GM21381 (cell line): ENCODE data around the gene PEX26.
"Not testable (repeated sequence)": the region's sequence is repeated elsewhere in the genome, so short reads cannot be mapped to it uniquely, and the experiment has no call there.

Source experiments
- ATAC-seq: cut with Tn5 transposase; IDR thresholded peaks from one replicate; pipeline ENCODE4 v1.9.1; 2021; ENCODE audit warnings: mild to moderate bottlenecking, moderate library complexity; ENCODE audit not compliant: unreplicated experiment

PEX26 gene

DNA sequence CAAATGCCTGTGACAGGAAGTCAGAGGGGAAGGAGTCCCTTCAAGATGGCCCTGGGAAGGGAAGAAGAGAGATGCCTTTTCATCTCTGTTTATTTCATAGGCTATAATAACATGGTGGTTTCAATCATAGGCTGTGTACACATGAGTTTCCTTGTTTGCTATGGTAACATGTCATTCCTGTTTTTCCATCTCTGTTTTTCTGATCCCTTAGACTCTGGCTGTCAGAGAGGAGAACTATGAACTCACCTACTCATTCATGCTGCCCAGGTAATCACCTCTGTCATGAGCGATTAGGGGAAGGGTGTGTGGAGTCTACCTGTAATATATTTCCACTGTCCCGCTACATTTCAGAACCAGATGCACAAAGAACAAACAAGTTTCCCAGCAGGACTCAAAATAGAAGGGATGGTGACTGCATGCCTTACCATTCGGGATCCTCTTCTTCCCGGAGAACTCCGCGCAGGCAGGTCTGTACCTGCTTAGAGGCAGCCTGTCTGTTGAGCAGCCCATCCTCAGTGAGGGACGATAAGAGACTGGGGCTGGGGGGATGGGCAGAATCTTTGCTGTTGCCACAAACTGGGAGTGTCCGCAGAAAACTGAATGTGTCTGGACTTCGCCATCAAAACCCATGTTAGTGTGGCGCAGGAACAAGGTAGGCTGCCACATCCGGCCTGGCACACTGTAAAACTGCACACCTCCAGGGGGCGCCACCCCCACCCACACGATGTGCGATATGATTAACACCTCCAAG is 7.1 kb upstream of the PEX26 start:
- ATAC-seq: no peak

DNA sequence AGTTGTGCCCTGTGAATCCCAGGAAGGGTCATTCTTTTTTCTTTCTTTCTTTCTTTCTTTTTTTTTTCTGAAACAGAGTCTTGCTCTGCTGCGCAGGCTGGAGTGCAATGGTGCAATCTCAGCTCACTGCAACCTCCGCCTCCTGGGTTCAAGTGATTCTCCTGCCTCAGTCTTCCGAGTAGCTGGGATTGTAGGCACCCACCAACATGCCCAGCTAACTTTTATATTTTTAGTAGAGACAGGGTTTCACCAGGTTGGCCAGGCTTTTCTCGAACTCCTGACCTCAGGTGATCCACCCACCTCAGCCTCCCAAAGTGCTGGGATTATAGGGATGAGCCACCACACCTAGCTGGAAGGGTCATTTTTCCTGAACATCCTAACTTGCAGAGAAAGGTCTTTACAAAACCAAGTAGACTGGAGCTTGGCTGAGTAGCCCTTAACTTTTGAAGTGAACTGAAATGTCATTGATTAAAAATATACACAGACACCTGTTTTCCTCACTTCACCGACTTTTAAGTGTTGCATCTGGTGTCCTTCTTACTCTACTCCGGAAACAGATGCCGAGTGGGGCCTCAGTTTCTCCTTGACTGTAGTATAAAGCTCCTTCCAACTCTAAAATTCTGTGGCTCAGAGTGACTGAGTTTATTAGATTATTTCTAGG is 6.4 kb upstream of the PEX26 start:
- not testable (repeated sequence) for ATAC-seq

DNA sequence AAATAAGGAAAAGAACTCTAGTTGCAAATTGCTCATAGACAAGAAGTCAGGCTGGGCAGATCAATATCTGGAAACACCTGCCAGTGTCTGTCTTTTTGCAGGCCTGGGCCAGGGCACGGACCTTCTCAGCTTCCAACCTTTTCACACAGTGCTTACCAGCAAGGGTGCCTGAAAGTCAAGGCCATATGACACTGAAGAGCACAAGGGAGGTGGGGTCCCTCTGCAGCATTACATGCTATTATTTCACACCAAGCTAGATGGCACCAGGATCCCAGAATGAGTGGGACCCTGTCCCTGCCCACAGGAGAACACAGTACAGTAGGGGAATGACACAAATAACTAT is 5.9 kb upstream of the PEX26 start:
- ATAC-seq: no peak

DNA sequence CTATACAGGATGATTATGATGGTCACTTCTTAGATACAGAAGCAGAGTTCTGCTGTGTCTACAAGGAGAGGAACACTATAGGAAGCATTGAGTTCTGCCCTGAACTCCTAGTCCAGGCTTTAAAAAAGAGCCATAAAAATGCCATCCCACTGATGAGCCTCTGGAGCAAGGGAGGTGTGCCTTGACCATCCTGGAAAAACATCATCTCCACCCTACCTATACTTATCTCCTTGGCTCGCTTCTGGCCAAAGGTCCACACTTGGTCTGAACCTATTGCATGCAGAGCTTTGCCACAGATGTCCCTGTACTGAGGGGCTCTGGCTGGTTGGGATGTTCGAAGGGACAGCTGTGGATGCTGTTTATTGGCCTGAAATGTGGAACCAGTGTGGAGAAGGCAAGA is 4.3 kb upstream of the PEX26 start:
- ATAC-seq: no peak

DNA sequence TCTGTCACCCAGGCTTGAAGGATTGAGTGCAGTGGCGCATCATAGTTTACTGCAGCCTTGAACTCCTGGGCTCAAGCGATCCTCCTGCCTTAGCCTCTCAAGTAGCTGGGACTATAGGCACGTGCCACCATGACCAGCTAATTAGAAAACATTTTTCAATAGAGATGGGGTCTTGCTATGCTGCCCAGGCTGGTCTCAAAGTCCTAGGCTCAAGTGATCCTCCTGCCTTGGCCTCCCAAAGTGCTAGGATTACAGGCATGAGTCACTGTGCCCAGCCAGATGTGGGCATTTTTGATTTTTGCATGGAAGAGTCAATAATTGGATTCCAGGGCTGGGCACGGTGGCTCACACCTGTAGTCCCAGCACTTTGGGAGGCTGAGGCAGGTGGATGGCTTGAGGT is 3.9 kb upstream of the PEX26 start:
- ATAC-seq: not testable (repeated sequence)

DNA sequence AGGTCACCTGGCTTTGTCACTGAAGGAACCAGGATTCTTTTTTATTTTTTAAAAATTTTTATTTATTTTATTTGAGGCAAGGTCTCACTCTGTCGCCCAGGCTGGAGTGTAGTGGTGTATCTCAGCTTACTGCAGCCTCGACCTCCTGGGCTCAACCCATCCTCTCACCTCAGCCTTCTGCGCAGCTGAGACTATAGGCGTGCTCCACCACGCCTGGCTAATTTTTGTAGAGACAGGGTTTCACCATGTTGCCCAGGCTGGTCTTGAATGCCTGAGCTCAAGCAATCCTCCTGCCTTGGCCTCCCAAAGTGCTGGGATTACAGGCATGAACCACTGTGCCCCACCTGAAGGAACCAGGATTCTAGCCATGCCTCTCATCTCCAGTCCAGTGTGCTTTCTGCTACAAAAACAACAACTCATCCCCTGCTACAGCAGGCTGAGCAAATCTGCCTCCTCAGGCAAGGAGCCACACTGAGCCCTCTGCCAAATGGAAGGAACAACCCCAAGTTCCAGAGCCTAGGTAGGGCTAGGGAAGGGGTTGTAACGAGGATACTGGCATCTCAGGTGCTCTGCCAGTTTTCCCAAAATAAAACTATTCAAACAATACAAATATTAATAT is 2.6 kb upstream of the PEX26 start:
- ATAC-seq: no peak

DNA sequence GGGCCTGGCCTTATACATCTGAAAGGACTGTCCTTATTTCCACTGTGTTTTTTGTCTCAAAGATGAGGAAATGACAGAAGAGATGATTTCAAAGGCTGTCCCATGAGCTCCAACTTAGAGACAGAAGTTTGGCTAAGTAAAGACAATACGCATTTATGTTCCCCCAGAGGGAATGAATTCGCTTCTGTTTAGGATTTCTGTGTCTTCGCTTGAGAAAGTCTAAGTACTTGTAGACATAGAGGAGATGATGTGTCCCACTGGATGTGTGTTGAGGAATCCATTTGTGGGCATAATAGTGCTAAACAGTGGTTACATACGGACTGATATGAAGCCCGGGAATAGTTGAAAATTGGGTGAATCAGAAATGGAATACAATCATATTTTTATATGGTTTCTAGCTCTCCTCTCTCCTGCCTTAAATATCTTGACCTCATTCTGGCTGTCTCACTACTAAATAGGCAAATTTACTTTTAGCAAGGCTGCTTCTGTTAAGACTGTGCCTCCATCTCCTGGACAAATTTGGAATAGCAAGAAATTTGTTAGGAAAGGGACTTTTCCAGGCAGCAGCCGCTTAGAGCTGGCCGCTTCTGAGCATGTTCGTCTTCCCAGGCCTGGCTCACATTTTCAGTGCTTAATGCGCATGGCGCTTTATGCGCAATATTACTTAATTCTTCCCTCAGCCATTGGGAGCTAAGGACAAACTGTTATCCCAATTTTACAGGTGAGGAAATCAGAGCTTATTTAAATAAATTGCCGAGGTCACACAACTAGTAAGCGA is 1.9 kb upstream of the PEX26 start:
- ATAC-seq: no peak

DNA sequence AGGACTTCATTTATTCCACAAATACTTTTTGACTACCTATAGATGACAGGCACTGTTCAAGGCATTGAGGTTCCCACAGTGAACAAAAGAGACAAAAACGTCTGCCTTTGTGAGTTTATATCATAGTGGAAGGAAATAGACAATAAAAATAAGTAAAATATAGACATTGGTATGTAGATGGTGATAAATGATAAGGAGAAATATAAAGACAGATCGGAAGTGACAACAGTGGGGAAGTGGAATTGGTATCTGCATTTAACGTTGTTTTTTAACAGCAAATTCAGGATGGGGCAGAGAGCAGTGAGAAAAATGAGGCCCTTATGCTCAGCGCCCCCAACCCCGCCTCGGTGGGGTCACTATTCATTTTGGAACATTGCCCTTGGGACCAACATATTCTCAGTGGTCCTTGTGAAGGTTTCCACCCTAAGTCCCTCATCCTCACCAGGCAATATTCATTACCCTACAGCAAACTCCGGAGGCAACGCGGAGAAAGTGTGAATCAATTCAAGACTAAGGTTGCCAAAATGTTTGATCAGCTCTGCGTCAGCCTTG is 627 bp upstream of the PEX26 start:
- peak; percentile 4 for ATAC-seq

DNA sequence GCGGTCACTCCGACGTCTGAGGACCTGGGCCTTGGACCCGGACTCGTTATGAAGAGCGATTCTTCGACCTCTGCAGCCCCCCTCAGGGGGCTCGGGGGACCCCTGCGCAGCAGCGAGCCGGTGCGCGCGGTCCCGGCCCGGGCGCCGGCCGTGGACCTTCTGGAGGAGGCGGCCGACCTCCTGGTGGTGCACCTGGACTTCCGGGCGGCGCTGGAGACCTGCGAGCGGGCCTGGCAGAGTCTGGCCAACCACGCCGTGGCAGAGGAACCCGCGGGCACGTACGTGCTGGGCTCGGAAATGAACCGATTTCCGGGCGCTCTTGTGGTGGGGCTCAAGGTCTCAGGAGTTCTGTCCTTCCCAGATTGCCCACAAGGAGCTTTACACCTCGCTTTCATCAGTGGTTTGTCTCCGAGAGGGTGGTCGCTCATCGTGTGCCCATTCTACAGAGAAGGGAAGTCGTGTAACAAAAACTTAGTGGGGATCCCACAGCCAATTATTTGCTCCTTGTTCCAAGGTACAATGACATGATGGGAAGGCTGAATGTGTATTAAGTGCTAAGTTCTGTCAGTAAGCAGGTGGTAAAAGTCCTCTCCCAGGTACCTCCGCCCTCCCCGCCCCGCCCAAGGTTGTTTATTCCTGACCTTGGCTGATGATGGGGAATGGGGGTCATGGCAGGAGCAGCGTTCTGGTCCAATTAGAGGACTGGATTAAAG is 695 bp downstream of the PEX26 start:
- peak; percentile 17 for ATAC-seq

DNA sequence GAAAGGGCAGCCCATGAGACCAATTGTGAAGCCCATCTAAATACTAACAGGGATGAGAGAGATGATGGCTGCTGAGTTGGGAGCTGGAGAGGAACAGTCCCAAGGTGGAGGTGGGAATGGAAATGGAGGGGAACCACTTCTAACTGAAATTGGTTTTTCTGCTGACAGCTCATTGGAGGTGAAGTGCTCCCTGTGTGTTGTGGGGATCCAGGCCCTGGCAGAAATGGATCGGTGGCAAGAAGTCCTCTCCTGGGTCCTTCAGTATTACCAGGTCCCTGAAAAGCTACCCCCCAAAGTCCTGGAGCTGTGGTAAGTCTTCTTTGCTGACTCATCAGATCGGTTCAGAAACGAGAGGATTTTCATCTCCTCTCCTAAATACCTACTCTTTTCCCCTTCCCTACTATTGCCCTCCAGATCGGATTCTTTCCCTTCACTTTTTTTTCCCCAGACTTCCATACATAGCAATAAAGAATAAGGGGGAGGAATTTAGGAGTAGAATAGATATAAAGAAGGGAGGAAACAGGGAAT is 2.0 kb downstream of the PEX26 start:
- no peak for ATAC-seq

DNA sequence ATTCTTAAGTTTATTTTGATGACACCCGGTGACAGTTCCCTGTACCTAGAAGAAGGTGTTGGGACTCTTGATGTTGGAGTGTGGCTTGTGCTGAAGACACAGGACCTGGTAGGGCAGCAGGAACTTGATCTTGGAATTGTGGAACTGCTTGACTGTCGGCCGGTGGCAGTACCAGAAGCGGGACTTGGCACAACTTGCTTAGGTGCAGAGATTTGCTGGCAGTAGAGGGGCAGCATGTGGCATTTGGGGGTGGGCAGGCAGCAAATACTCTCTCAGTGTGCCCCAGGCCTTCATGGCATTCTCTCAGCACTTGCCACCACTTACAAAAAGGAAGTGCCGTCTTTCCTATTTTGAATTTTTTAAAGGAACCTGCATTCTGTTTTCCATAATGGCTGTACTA is 3.6 kb downstream of the PEX26 start:
- no peak for ATAC-seq

DNA sequence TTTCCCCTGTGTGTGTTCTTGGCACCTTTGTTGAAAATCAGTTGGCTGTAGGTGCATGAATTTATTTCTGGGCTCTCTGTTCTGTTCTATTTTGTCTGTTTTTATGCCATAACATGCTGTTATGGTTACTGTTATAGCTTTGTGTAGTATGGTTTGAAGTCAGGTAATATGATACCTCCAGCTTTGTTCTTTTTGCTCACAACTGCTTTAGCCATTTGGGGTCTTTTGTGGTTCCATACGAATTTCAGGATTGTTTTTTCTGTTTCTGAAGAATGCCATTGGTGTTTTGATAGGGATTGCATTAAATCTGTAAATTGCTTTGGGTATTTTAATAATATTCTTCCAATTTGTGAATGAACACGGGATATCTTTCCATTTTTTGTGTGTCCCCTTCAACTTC is 4.7 kb downstream of the PEX26 start:
- no peak for ATAC-seq

DNA sequence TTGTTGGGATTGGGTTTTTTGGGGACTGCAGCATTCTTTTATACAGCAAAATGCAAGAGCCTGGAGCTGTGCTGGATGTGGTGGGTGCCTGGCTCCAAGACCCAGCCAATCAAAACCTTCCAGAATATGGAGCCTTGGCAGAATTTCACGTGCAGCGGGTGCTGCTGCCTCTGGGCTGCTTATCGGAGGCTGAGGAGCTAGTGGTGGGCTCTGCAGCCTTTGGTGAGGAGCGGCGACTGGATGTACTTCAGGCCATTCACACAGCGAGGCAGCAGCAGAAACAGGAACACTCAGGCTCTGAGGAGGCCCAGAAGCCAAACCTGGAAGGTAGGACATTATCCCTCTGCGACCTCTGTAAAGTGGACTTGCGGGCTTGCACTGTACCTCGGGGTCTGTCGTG is 5.6 kb downstream of the PEX26 start:
- no peak for ATAC-seq

DNA sequence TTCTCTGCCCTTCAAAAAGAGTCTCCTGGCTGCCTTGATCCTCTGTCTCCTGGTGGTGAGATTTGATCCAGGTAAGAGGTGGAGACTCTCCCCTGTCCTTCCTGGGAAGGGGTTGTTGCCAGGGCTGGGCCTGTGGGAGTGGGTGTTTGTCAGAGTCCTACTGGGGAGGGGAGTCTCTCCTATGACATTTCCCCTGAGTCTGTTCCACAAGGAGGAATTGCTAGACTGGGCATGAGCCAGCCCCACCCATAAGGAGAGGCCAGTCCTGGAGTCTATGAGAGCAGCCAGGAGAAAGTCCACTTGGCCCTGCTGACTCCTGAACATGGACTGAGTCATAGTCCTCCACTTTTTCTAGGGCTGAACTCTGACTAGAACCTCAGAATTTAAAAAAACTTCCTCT is 7.4 kb downstream of the PEX26 start:
- no peak for ATAC-seq

DNA sequence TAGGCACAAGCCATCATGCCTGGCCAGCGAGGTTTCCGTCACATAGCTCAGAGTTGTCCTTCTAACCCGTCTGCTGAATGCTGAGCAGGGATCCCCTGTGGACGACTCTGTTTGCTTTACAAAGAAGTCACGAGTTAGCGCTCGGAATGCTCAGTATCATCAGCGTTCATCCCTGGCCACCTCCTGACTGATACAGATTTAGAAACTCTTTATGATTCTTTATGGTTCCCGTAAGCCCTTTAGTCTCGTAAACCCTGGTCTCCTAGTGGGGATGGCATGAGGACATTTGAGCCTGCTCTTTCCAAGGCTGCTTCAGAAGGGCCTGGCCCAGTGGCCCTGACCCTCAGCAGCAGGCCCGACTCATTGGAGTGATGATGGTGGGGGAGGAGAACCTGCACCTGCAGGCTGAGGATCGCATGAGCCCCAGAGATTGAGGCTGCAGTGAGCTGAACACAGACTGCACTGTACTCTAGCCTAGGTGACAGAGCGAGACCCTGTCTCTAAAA is 9.6 kb downstream of the PEX26 start:
- ATAC-seq: no peak

DNA sequence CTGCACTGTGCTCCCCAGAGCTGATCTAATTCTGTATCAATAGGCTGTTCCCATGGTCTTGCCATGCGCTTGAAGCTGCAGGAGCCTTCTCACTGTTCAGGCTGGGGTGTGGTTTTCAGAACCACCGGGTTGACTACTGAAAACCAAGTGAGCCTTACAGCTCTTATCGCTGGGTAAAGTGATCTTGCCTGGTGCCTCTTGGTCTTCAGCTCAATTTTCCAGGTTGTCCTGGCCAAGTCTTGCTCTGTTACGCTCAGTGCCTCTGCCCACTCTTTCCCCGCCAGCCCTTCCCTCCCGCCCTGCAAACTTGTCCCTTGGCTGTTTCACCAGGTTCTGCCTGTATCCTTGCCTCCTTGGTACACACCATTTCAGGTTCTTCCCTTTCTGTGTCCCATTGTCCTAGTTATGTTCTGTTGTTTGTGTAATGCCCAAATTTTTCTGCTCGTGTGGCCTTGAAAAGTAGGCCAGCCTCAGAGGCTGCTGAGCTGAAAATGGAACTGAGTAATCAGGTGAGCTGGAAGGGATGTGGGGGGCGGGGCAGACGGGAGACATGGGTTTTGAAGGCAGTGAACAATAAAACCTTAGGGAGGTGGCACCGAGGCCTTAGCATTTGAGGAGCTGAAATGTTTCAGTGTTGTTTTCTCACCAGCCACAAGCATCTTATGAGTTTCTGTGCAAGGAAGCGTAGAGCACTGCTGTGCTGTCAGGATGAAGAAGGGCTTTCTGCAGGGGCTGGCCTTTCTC is 11.2 kb downstream of the PEX26 start:
- no peak for ATAC-seq

DNA sequence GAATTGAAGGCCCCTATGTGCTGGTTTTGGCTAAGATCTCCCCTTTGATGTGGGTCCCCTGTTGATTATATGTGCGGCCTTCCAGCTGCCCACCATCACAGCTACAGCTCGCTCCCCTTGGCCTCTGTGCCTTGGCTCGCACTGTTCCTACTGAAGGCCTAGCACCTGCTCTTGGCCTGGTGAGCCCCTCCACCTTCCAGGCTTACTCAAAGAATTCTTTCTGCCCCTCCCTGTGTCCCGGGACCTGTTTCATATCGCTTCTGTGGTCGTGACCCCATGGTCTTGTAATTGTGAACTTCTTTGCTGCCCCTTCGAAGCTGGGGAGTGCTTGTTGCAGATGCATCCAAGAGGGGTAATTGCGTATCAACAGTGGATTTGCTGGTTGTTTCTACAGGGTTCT is 12.5 kb downstream of the PEX26 start:
- ATAC-seq: no peak

DNA sequence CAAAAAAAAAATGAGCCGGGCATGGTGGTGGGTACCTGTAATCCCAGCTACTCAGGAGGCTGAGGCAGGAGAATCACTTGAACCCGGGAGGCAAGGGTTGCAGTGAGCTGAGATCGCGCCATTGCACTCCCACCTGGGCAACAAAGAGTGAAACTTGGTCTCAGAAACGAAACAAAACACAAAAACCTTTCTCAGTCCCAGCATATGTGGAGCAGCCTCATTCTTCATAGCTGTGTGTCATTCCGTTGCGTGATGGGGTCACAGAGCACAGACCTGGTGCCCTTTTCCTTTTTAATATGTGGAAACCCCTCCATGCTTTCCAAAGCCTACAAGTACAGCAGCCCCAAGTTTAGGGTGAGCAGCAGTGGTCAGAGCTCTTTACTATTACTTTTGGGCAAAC is 13.7 kb downstream of the PEX26 start:
- ATAC-seq: no peak

DNA sequence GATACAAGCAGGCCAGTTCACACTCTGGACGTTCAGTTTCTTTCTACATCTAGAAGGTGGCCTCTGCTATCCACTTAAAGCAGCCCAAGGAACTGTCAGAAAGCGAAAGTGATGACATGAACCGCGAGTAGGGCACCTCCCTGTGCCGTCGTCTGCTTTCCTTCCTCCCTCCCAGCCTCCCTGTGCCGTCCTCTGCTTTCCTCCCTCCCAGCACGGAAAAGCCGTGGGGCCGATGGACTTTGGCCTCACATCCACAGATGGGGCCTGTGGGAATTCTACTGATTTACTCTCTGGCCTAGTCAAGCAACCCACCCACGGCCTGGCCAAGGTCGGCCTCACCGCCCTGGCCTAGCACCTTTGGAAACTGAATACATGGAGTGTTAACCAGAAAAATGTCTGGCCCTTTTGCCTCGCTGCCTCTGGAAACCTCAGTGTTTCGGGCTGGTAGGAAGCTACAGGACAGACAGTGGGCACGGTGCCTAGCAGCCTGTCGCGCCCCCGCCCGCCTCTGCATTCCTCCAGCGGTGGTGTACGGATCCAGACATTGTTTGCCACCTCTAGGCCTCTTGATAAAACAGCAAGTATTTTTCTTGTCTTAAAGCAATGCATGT is 14.2 kb downstream of the PEX26 start:
- ATAC-seq: no peak
